T-helper 2 cell (primary cell): ENCODE data around the gene TMA7B.

Experiments
- DNase-seq, 5 experiments: peaks; one replicate each; pipeline versions ENCODE4 v3.0.0 to v3.0.0-alpha.2; 2012 to 2022
- total RNA-seq, 2 donors: gene quantifications; one replicate each; lab custom pipeline; 2026; lab: John Stamatoyannopoulos, UW

The TMA7B gene
- total RNA-seq, result 7.5 to 9.2 reads per million in 2 donors

DNA sequence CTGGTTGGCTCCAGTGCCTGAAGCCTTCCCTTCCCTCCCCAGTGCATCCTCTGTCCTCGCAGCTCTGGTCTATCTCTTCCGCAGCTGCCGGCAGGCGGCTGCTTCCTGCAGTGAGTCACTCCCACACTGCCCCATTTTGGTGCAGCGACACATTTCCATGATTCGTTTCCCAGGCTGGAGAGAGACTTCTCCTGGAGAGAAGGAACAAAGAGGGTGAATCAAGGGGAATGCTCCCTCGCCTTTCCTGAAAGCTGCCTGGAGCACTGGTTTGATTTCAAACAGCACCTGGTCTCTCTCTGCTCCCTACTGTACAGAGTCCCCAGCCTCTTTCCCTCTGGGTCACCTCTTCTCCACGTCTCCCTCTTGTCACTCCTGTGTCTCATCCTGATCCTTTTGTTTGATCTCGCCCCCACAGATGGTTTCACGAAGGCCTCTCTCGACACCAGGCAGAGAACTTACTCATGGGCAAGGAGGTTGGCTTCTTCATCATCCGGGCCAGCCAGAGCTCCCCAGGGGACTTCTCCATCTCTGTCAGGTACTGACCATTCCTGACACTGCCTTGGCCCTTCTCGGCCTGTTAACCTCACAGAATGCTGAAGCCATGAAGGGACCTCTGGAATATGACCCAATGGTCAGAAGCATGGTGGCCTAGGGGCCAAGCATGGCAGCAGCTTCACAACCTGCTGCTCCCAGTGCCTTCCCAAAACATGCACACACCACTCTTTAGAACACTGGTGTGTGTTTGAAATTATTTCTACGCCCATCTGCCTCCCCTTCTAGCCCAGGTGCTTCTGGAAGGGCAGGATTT lies at the start of gene TMA7B:
TSS of gene TMA7B (plus strand) at position 758 of the 808 bp plus-strand sequence. CDS start 3,978 bp downstream, outside the sequence.
- peak in 1 of 5 experiments; percentile 51 for DNase-seq

DNA sequence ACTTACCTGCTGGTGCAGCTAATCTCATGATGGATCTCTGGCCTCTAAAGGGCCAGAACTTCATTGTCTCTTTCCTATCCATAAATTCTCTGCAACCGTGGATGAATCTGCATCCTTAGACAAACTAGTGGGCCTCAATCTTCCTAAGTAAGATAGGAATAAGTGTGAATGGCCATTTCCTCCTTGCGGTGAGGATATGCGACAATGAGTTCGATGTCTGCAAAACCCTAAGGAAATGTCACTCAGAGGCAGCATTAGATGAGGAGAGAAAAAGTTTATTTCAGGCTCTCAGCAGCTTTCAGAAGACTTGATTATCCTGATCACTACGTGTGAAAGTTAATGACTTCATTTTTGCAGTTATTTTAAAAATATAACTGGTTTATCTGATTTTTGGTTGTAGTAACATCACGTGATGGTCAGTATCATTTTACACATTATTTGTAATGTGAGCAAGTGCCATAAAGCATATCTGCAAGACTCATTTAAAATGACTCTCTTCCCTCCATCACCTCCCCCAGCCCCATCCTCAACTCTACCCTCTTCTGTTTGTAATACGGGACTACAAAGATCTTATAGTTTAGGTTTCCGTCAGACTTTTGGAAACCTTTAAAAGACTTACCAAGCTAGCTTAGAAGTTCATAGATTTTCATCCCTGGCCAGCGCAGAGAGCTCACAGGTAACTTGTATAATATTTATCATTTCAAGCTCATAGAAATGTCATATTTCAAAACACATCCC lies 49.2 kb upstream of the TMA7B start:
- peak in 2 of 5 experiments; percentile 34 to 63 for DNase-seq

DNA sequence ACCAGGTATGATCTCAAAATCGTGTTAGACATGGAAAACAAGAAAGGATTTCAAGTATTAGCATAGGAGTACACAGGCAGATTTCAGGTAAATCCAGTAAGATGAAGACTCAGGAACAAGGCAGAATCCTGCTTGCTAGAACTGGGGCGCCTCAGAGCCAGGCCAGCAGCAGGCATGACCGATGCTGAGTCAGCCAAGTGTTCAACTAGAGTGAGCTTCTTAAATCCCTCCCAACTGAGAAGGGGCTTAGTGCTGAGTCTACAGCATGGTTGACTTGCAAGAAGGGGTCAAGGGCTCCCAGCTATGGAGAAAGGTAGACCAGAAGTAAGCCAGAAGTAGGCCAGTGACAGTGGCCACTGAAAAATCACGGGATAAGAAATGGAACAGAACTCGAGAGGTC lies 46.9 kb upstream of the TMA7B start:
- DNase-seq, result no peak

DNA sequence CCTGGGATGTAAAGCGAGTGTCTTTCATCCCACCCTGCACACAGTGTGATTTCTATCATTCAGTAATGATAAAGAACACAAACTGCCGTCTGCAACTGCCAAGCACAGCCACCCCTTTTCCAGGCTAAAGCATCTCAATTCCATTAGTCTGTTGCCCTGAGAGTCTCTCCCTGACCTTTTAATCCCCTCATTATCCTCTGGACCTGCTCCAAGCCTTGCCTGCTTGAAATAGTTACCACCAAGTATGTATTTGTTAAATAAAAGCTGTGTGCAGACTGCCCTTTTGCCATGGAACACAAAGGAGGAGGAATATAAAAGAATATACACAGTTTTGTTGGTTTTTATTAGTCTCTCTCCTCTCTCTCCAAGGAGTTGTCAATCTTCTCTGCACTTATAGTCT lies 46.3 kb upstream of the TMA7B start:
- DNase-seq, result no peak

DNA sequence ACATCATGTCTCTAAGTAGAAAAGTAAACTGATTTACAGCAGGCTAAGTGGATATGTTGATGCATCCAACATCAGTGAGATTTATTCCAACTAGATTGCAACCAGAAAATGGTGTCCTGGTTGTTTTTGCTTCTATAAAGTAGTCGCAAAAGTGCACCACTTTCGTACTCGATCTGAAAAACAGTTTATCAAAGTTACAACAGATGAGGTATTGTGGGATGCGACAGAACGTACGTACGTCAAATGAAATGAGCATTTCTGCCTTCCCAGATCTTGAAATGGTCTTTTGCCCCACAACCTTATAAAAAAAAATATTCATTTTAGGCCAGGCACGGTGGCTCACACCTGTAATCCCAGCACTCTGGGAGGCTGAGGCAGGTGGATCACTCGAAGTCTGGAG lies 45.6 kb upstream of the TMA7B start:
- DNase-seq, result peak in 1 of 5 experiments; percentile 57

DNA sequence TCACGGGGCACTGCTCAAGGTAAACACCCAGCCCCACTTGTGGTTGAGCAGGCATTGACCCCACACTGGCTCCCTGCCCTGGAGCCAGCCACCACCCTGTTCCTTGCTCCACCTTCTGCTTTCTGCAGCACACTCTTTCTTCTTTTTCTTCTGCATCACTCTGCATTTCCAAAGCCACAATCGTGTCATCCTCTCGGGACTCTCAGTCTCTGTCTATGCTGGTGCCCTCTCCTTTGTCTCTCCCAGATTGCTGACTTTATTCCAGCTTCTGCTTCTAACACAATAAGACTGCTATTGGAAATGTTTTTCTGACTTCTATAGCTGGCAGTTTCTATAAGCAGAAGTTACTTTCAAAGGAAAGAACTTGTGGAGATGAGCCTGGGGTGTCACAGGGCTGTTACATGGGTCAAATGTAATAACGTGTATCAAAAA lies 44.9 kb upstream of the TMA7B start:
- no peak for DNase-seq

DNA sequence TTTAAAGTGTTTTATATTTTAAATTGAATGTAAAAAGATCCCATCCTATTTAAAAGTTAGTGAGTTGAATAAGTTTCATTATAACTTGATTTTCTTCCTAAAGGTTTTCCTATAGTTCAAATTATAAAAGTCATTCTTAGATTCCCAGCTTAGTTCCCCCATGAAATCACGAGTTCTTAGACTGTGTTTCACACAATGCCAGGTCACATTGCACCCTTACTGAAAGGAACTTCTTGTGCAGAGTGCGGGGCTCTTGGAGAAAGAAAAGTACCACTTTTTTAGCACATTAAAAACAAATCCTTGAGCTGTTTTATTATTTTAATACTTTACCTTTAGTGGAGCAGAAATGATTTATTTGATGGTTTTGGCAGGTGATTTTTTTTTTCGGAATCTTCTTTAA lies 43.7 kb upstream of the TMA7B start:
- DNase-seq, result no peak

DNA sequence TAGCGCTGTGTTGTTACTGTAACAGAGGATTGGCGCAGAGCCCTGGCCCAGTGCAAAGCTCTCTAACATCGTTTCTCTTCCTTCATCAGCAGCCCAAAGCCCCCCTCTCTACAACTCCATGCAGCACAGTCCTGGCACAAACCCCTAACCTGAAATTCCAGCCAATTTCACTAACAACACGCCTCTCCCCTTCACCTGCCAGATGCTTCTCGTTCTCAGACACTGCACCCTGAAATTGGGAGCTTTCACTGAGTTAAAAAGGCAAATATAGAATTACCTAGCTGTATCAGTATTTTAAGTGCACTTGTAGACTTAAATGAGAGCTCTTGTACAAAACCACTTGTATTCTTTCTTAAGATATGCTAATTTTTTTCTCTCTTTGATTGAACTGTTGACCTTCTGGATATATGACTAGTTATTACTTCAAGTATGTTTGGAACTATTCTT lies 43.0 kb upstream of the TMA7B start:
- DNase-seq, result no peak

DNA sequence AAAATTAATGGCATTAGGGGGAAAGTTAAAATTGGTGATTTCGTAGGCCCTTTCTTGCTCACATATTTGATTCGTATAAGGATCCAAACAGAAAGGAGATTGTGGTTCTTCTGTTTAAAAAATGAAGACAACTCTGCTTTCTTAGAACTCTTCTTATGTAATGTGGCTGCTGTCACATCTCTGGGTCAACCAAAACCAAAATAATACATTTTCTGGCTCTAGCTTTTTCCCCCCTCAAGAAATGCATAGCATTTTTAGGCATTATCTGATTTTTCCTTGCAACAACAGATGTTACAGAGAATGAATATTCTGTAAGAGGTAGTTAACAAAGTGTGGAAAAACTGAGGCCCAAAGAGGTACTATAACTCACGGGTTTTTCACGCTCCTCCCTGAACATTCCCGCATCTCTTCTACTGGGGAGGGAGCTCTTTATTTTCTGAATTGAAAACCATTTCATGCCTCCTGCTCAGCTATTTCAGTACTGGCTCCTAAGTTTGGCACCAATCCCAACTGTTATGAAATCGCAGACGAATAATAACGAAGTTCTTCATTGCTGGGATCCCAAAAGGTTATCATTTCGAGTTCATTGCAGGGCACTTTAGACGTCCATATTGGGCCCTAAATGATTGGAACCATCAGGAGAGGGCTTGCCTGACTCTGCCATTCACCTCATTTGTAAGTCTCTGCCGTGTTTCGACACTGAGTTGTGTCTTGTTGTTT lies 42.3 kb upstream of the TMA7B start:
- no peak for DNase-seq

DNA sequence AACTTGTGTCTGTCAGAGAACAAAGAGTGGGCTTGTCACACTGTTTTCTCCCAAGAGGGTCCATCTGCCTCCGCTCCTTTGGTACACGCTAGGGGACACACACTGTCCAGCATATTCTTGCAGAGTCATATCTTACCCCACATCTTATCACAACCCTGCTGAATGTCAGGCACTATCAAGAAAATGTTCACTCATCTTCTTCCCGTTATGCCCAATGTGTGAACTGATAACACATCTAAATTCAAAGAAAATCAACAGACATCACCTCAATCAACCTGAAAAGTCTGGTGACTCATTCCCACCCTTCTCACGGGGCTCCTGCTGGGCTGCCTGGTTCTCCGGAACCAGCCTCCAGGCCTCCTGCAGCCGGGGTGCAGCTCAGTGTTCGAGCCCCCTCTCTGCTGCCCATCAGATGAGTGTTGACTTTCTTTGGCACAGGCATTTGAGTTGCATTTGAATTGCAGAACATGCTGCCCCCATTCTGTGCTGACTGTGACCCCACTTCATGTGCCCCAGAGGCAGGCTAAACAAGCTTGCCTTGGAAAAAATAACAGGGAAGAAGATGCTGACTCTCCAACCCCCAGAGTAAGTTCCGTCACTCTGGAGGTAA lies 40.0 kb upstream of the TMA7B start:
- peak in 4 of 5 experiments; percentile 39 to 94 (median 62) for DNase-seq

DNA sequence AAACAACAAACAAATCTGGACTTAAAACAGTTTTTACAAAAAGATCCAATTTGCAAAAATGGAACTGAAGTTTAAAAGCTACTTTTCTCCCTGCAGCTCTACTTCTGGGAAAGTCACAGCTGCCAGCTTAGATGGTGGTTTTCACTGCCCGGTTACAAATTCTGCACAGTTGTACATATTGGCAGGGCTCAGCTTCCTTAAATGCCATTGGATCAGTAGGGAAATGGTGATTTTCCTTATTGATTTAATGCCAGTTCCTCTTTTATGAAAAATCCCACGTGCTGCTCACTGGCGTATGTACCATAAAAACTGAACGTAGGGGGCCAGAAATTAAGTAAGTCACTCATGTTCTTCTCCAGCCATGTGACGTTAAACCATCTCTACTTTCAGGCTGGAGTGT lies 36.5 kb upstream of the TMA7B start:
- DNase-seq, result no peak

DNA sequence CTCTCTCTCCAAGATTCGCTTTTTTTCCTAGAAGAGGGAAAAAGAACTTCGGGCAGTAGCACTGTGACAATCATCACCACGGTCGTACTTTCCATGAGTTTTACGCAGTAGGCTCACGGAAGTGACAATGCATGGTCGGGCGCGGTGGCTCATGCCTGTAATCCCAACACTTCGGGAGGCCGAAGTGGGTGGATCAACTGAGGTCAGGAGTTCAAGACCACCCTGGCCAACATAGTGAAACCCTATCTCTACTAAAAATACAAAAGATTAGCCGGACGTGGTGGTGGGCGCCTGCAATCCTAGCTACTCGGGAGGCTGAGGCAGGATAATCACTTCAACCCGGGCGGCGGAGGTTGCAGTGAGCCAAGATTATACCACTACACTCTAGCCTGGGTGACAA lies 35.9 kb upstream of the TMA7B start:
- DNase-seq, result no peak

DNA sequence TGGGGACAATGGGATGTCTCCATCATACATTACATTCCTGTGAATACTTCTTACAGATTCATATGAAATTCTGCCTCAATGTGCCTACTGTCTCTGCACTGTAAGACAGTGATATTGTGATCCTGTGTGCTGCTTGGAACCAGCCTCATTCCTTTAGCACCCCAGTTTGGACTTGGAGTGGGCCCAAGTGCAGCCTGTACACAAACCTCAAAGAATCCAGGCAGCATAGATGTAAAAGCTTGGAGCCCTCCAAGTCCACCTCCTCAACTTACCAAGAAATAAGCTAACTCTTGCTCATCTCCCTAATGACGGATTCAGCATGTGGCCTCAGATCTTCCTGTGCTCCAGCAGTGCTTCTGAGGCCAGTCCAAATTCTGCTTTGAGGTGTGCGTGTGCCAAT lies 34.9 kb upstream of the TMA7B start:
- no peak for DNase-seq

DNA sequence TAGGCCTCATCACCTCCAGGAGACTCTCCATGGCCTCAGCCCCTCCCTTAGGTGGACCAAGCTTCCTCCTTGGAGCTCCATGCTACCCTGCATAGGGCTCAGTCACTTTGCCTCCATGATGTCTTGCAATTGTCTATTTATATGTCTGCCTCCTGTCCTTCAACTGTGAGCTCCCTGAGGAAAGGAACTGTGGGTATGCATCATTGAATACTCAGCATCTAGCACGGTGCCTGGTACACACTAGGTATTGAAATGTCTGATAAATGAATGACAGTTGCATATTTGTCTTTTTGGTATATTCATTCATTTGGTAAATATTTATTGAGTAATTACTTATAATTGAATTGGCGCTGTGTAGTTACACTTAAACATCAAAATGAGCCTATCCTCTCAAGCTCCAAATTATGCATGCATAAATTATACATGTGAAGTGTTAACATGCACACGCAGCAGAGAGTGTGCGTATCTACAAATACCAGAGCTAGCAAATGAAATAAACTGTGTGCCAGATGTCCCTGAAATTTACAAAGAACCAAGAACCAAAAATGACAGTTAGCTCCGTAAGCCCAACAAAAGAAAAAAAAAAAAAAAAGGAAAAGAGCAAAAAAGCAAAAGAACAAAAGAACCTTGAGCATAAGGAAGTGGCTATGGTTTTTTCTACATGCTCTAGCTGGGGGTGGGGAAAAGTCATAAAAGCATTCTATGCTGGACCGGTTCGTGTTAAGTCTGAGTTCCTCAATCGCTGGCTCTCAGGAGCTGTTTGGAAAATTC lies 34.1 kb upstream of the TMA7B start:
- DNase-seq, result peak in 2 of 5 experiments; percentile 36 to 61

DNA sequence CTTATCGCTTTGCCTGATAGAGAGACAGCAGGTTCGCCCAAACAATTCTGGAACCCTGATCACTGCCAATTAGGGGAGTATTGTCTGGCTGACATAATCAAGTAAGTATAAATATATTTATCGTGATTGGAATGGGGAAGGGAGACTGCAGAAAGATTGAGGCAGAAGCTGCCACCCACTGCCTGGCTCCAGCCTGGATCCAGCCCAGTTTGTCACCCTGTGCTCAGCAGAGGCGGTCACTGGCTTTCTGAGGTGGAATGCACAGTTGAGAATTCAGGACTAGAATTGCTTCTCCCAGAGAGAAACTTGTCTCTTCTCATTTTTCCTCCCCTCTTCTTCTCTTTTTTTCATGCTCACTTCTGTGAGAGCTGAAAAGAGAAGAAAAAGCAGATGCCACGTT lies 33.4 kb upstream of the TMA7B start:
- DNase-seq, result no peak

DNA sequence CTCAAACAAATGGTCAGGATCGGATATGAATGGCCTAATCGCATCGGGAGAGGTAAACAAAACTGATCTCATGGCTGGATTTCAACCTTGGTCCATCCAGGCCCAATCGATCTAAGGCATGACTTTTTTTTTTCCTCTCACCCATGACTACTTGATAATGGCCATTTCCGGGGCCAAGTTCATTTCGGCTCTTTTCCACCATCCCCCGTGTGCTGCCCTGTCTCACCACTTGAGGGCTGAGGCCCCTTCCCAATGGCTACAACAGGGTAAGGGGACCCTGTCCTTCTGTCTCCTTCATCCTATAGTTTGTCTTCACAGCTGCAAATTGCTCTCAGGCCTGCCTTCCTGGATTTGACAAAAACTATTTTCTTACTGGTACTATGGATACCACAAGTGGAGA lies 32.7 kb upstream of the TMA7B start:
- DNase-seq, result peak in 1 of 5 experiments; percentile 60

DNA sequence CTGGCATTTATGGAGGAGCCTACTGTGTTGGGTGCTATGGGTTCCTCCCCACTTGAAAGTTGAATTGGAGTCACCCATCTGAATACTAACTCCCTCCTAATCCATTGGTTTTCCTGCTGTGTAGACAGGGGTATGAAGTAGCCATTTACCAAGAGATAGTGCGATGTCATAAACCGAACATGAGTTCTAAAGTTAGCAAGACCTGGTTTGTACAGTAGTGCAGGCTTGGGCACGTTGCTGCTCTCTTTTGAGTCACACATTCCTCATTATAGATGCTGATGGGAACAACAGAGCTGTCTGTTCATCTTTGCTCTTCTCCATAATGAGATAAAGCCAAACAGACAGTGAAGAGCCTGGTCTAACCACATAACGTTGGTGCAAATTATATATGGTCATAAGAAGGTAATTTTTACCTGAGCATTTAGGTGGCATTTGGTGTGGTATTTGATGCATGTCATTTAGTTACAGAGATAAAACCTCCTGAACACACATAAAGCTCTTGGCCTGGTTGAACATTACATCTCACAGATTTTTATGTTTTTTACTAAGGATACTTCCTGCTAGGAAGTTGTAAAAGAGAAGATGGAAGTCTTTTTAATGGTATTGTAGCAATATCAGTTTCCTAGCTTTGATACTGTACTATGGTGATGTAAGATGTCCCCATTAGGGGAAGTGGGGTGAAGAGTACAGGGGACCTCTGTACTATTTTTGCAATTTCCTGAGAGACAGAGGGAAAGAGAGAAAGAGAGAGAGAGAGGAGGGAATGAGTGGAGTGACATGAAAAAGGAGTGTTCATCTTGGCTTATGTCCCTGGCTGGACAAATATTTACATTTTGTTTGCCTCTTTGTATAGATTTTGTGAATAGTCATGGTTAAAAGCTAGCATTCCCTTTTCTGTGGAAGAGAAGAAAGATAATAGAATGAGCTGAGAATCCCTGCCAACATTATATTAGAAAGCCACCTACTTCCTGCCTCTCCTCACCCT lies 31.4 kb upstream of the TMA7B start:
- no peak for DNase-seq

DNA sequence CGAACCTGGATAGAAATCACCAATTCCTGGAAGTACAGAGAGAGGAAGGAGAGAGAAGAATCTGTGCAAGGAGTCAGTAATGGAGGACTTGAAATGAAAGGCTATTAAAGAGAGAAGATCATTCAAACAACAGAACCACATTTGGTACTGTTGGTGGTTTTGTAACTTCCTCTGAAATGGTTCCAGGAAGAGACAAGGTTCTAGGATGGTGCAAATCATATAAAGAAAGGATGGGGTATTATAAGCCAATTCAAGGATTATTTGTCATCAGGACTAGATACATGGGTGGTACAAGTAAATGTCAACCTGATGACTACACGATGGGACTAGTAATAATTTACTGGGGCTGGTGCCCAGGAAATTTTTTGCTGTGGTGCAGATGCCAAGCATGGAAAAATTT lies 28.9 kb upstream of the TMA7B start:
- no peak for DNase-seq

DNA sequence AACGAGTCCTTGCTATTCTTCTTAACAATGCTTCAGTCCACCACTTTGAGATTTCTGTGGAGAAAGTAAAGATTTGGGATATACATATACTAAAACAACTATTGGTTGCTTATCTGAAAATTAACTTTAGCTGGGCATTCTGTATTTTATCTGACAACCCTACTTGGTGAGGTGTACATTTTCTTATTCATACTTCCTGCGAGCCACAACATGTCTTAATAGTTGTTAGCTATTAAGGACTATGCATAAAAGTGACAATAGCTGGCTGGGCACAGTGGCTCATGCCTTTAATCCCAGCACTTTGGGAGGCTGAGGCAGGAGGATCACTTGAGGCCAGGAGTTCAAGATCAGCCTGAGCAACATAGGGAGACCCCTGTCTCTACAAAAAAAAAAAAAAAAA lies 28.0 kb upstream of the TMA7B start:
- no peak for DNase-seq

DNA sequence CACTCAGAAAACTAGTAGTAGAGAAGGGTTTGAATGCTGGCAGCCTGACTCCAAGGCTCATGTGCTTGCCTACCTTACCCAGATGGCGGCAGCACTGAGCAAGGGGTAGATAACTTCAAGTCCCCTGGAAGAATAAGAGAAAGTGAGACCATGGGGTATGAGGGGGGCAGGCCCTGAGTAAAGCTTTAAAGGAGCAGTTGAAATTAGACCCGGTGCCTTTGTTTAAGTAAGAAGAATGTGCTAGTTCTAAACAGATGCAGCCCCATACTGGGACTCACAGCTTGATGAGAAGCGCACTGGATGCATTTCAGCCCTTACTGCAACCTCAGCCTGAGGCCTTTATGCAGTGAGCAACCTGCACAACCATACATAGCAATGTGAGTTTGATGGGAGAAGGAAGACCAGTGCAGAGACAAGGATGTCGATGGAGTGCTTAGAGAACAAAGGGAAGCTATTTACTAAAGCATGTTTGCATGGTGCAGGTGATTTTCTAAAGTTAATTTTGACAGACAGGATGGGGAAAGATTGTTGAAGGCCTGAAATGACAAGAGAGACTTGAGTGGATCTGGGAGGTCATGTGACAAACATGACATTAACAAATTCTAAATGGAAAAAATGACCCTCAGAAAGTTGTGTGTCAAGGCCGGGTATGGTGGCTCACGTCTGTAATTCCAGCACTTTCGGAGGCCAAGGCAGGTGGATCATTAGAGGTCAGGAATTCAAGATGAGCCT lies 27.1 kb upstream of the TMA7B start:
- DNase-seq, result peak in 4 of 5 experiments; percentile 37 to 78 (median 44)
